HUES48 (cell line): Measurements from ENCODE around the gene RASD1.
A peak's percentile ranks its signal among the peaks of the same experiment; 100 is the strongest.

Source experiments
- H3K27ac ChIP-seq: one replicate; pipeline ENCODE4 v1.7.0; 2013; ENCODE audit warnings: low read depth, low read length, inconsistent platforms
- H3K27me3 ChIP-seq: 2 replicates; pipeline ENCODE4 v1.6.1; 2013; ENCODE audit warnings: mild to moderate bottlenecking, low read length; ENCODE audit not compliant: control insufficient read depth, insufficient read depth
- H3K36me3 ChIP-seq: 2 replicates; pipeline ENCODE4 v1.6.1; 2013; ENCODE audit warnings: low read length; ENCODE audit not compliant: control insufficient read depth, insufficient read depth
- H3K4me1 ChIP-seq: 2 replicates; pipeline ENCODE4 v1.6.1; 2013; ENCODE audit warnings: mild to moderate bottlenecking, low read length; ENCODE audit not compliant: control insufficient read depth, insufficient read depth
- H3K4me3 ChIP-seq: 2 replicates; pipeline ENCODE4 v1.5.1; 2013; ENCODE audit warnings: mild to moderate bottlenecking, low read depth, low read length
- H3K9ac ChIP-seq: 2 replicates; pipeline ENCODE4 v1.6.1; 2013; ENCODE audit warnings: mild to moderate bottlenecking, low read depth, low read length, moderate library complexity
- H3K9me3 ChIP-seq: 2 replicates; pipeline ENCODE4 v1.6.1; 2013; ENCODE audit warnings: low read length; ENCODE audit not compliant: control insufficient read depth, insufficient read depth

The RASD1 gene

GRCh38 chr17:17525956-17526355 is 29.8 kb upstream of the RASD1 start:
- no peaks in the 10 kb centered on the region for H3K9me3 ChIP-seq
- H3K9ac ChIP-seq: no peak overlapping the region
- H3K27ac ChIP-seq: no peak overlapping the region
- no peaks in the 10 kb centered on the region for H3K27me3 ChIP-seq
- peaks cover under 1% of the 10 kb centered on the region; the same call in 1 of the 2 replicates for H3K36me3 ChIP-seq
- H3K4me3 ChIP-seq: no peak overlapping the region
- peaks cover 10% of the 10 kb centered on the region for H3K4me1 ChIP-seq

GRCh38 chr17:17525311-17525710 is 29.1 kb upstream of the RASD1 start:
- no peak overlapping the region for H3K27ac ChIP-seq
- H3K9me3 ChIP-seq: no peaks in the 10 kb centered on the region
- no peak overlapping the region for H3K4me3 ChIP-seq
- peaks cover 10% of the 10 kb centered on the region for H3K4me1 ChIP-seq
- H3K9ac ChIP-seq: no peak overlapping the region
- peaks cover 4% of the 10 kb centered on the region; the same call in 1 of the 2 replicates for H3K36me3 ChIP-seq
- H3K27me3 ChIP-seq: no peaks in the 10 kb centered on the region

GRCh38 chr17:17523731-17524490 is 27.7 kb upstream of the RASD1 start:
- Histone ChIP-seq H3K36me3 (peaks cover 4% of the 10 kb centered on the region; the same call in 1 of the 2 replicates), H3K27me3 (no peaks in the 10 kb centered on the region), H3K9ac (no peak overlapping the region), H3K27ac (no peak overlapping the region), H3K4me1 (peaks cover 10% of the 10 kb centered on the region), H3K4me3 (no peak overlapping the region), H3K9me3 (no peaks in the 10 kb centered on the region)

DNA sequence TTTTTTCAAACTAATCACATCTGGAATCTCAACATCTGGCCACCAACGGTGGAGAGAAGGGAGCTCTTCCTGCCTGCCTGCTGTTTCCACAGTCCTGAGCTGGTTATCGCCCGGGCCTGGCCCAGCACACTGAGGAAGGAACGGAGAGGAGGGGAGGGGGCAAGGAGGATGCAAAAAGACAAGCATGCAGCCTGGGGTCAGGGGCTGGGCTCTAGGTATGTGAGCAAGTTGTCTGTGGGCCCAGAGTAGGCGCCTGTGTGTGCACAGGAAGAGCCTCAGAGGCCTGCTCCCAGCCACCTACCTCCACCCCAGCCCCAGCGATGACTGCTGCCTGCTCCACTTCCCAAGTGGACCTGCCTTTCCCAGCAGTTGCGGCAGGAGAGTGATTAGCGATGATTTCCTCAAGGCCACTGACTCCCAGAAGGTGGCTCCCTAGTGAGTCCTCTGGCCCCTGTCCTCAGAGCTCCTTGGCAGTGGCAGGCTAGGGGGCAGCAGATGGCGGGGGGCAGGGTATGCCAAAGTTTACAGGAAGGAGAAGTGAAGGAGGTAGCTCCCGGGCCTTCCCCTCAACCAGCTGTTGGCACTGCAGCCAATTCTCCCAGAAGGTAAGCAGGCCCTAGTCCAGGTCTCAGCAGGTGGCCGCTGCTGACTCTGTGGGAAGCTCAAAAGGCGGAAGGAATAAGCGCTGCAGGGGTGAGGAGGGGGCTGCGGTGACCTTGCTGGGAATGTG is 27.0 kb upstream of the RASD1 start:
- peaks cover 4% of the 10 kb centered on the region; the same call in 1 of the 2 replicates for H3K36me3 ChIP-seq
- H3K9me3 ChIP-seq: no peaks in the 10 kb centered on the region
- H3K4me3 ChIP-seq: no peak overlapping the region
- no peaks in the 10 kb centered on the region for H3K27me3 ChIP-seq
- H3K4me1 ChIP-seq: peaks cover 10% of the 10 kb centered on the region
- H3K9ac ChIP-seq: no peak overlapping the region
- H3K27ac ChIP-seq: peak overlapping the region; percentile 47

- no peak overlapping the region for H3K9ac ChIP-seq
- no peaks in the 10 kb centered on the region for H3K27me3 ChIP-seq
- peaks cover 4% of the 10 kb centered on the region; the same call in 1 of the 2 replicates for H3K36me3 ChIP-seq
- no peak overlapping the region for H3K27ac ChIP-seq
- peaks cover 12% of the 10 kb centered on the region for H3K4me1 ChIP-seq
- no peaks in the 10 kb centered on the region for H3K9me3 ChIP-seq
- no peak overlapping the region for H3K4me3 ChIP-seq
These were observed 24.5 kb upstream of the RASD1 start for GRCh38 chr17:17520599-17521232.

DNA sequence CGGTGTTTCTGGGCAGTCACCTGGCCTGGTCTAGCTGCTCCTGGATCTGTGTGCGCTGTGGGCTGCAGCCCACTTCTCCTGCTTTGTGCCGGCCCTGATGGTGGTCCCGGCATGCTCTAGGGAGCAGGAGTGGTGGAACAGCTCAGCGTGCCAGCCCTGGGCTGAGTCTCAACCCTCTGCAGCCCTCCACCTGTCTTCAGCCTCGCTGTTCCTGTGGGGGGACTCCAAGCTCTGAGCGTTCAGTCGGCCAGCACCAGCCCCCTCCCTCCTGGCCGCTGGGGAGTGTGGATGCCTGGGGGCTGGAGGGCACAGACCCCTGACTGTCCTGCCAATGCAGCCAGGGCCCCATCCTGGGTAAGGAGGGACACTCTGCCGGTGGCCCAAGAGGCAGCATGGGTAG is 23.7 kb upstream of the RASD1 start:
- Histone ChIP-seq H3K36me3 (peaks cover 4% of the 10 kb centered on the region; the same call in 1 of the 2 replicates), H3K4me3 (no peak overlapping the region), H3K27ac (no peak overlapping the region), H3K27me3 (no peaks in the 10 kb centered on the region), H3K4me1 (peaks cover 21% of the 10 kb centered on the region), H3K9ac (no peak overlapping the region), H3K9me3 (no peaks in the 10 kb centered on the region)

DNA sequence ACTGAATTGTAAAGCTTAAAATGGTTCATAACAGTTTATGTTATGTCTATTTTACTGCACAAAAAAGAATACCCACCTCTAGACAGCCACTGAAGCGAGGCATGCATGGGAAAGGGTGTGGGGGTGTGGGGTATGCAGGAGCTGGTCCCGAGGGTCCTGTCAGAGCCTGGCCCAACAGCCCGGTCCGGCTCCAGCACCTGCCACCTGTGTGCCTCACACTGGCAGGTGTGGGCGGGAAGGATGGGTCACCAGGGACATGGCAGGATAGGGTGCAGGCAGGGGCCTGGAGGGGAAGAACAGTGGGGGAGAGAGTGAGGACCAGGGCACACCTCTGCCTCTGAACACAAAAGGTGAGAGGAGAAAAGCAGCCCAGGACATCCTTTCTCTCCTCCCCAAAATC is 22.8 kb upstream of the RASD1 start:
- Histone ChIP-seq H3K4me1 (peaks cover 26% of the 10 kb centered on the region), H3K27me3 (no peaks in the 10 kb centered on the region), H3K36me3 (peaks cover 4% of the 10 kb centered on the region; the same call in 1 of the 2 replicates), H3K9ac (no peak overlapping the region), H3K27ac (no peak overlapping the region), H3K4me3 (no peak overlapping the region), H3K9me3 (no peaks in the 10 kb centered on the region)

DNA sequence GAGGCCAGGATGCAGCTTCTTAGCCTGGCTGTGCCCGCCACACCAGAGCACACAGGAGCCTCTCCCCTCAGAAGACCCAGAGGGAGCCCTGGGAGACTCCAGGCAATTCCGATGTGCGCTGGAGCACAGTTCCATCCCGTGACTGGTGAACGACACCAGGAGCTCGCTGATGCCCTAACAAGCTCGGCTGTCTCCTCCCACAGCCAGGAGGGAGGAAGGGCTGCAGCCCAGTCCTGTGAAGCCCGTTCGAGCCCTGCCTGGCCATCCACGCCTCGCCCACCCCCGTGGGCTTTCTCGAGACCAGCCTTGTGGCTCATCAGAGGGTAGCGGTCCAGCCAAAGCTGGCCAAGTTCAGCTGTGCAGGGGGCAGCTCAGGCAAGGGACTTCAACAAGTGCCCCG is 21.8 kb upstream of the RASD1 start:
- Histone ChIP-seq H3K4me1 (peaks cover 22% of the 10 kb centered on the region), H3K9me3 (no peaks in the 10 kb centered on the region), H3K27ac (no peak overlapping the region), H3K36me3 (peaks cover 4% of the 10 kb centered on the region; the same call in 1 of the 2 replicates), H3K4me3 (no peak overlapping the region), H3K27me3 (no peaks in the 10 kb centered on the region), H3K9ac (no peak overlapping the region)

GRCh38 chr17:17516941-17517720 is 20.9 kb upstream of the RASD1 start:
- Histone ChIP-seq H3K27ac (no peak overlapping the region), H3K9me3 (no peaks in the 10 kb centered on the region), H3K4me3 (no peak overlapping the region), H3K9ac (no peak overlapping the region), H3K36me3 (peaks cover 4% of the 10 kb centered on the region; the same call in 1 of the 2 replicates), H3K4me1 (peaks cover 16% of the 10 kb centered on the region), H3K27me3 (no peaks in the 10 kb centered on the region)
